ENCODE measurements around the gene NCOR1. TPM values are rescaled to one million over a fixed set of nuclear protein-coding genes. Genes with fewer than 3 reads are reported as not detected.

The NCOR1 gene
- polyA plus RNA-seq, 1 of the 3 experiments (the other 2 are of a cell fraction): 42.1 TPM

DNA sequence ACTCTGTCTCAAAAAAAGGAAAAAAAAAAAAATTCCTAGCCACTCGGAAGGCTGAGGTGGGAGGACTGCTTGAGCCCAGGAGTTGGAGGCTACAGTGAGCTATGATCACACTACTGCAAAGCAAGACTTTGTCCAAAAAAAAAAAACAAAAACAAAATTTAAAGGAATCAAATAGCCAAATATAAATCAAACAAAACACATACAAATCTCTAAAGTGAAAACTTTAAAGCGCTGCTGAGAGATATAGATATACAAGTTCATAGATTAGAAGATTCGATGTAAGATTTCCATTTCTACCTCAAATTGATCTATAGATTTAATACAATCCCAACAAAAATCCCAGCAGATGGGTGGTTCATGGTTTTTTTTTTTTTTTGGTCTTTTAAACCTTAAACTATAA is 132.1 kb downstream of the NCOR1 start:
- ChIA-PET CTCF (no interaction called here), POLR2A (no interaction called here)
- no peak overlapping the region for H3K9ac ChIP-seq
- no peaks in the 10 kb centered on the region for H3K4me1 ChIP-seq (ENCODE audit: control insufficient read depth in 1 of 2, insufficient read depth in 2 of 2, low read depth in 1 of 2, low read length in 1 of 2)
- no peaks in the 10 kb centered on the region for H3K9me2 ChIP-seq
- peaks cover 38% of the 10 kb centered on the region for H3K79me2 ChIP-seq (ENCODE audit: insufficient read depth)
- H3K4me2 ChIP-seq: no peak overlapping the region
- H3K36me3 ChIP-seq (replicated peaks in 1 of 2; ENCODE audit: control insufficient read depth in 1 of 2, insufficient read depth in 2 of 2, low read length in 1 of 2): peaks cover 62 to 80% of the 10 kb centered on the region in 2 experiments
- H3K27ac ChIP-seq (ENCODE audit: low read depth in 2 of 2, low read length in 1 of 2): no peak overlapping the region
- no peaks in the 10 kb centered on the region for H4K20me1 ChIP-seq (ENCODE audit: insufficient read depth)
- DNase-seq: no peak
- no peaks in the 10 kb centered on the region for H3K9me3 ChIP-seq
- TF ChIP-seq RFX5 (IDR thresholded peaks at IDR 0.05; ENCODE audit: low read length) (no peak), JUND (IDR thresholded peaks at IDR 0.05) (no peak), FOSL2 (IDR thresholded peaks at IDR 0.05; ENCODE audit: borderline replicate concordance, low read depth) (no peak), SMC3 (IDR thresholded peaks at IDR 0.05; ENCODE audit: low read depth, low read length) (no peak), GABPA (IDR thresholded peaks at IDR 0.05; ENCODE audit: low read depth) (no peak), FOXM1 (IDR thresholded peaks at IDR 0.05; ENCODE audit: low read depth) (no peak), RXRA (IDR thresholded peaks at IDR 0.05; ENCODE audit: borderline replicate concordance, low read depth) (no peak), TAF1 (IDR thresholded peaks at IDR 0.05; ENCODE audit: borderline replicate concordance, low read depth, low read length) (no peak), RCOR1 (IDR thresholded peaks at IDR 0.05; ENCODE audit: low read length) (no peak)
- TF ChIP-seq, protein P1, sequence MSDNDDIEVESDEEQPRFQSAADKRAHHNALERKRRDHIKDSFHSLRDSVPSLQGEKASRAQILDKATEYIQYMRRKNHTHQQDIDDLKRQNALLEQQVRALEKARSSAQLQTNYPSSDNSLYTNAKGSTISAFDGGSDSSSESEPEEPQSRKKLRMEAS (IDR thresholded peaks at IDR 0.05; ENCODE audit: low read depth): no peak
- TF ChIP-seq, protein P2, sequence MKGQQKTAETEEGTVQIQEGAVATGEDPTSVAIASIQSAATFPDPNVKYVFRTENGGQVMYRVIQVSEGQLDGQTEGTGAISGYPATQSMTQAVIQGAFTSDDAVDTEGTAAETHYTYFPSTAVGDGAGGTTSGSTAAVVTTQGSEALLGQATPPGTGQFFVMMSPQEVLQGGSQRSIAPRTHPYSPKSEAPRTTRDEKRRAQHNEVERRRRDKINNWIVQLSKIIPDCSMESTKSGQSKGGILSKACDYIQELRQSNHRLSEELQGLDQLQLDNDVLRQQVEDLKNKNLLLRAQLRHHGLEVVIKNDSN (IDR thresholded peaks at IDR 0.05; ENCODE audit: borderline replicate concordance, low read depth): no peak
- TF ChIP-seq, protein P3, sequence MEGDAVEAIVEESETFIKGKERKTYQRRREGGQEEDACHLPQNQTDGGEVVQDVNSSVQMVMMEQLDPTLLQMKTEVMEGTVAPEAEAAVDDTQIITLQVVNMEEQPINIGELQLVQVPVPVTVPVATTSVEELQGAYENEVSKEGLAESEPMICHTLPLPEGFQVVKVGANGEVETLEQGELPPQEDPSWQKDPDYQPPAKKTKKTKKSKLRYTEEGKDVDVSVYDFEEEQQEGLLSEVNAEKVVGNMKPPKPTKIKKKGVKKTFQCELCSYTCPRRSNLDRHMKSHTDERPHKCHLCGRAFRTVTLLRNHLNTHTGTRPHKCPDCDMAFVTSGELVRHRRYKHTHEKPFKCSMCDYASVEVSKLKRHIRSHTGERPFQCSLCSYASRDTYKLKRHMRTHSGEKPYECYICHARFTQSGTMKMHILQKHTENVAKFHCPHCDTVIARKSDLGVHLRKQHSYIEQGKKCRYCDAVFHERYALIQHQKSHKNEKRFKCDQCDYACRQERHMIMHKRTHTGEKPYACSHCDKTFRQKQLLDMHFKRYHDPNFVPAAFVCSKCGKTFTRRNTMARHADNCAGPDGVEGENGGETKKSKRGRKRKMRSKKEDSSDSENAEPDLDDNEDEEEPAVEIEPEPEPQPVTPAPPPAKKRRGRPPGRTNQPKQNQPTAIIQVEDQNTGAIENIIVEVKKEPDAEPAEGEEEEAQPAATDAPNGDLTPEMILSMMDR (IDR thresholded peaks at IDR 0.05): no peak
- TF ChIP-seq, protein P4, sequence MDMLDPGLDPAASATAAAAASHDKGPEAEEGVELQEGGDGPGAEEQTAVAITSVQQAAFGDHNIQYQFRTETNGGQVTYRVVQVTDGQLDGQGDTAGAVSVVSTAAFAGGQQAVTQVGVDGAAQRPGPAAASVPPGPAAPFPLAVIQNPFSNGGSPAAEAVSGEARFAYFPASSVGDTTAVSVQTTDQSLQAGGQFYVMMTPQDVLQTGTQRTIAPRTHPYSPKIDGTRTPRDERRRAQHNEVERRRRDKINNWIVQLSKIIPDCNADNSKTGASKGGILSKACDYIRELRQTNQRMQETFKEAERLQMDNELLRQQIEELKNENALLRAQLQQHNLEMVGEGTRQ (IDR thresholded peaks at IDR 0.05; ENCODE audit: borderline replicate concordance, low read depth, low read length): no peak
- no peaks in the 10 kb centered on the region for H3K27me3 ChIP-seq (ENCODE audit: insufficient read depth)
- no peak overlapping the region for H2AFZ ChIP-seq (ENCODE audit: low read depth)
- 98% methylated on average over 3 of the region's 3 CpGs for WGBS (ENCODE audit: low lambda C conversion rate)
- peaks cover 10% of the 10 kb centered on the region for H3F3A ChIP-seq (replicated peaks; ENCODE audit: insufficient read depth)
- no peak overlapping the region for H3K4me3 ChIP-seq (ENCODE audit: low read depth in 2 of 2, low read length in 1 of 2)

DNA sequence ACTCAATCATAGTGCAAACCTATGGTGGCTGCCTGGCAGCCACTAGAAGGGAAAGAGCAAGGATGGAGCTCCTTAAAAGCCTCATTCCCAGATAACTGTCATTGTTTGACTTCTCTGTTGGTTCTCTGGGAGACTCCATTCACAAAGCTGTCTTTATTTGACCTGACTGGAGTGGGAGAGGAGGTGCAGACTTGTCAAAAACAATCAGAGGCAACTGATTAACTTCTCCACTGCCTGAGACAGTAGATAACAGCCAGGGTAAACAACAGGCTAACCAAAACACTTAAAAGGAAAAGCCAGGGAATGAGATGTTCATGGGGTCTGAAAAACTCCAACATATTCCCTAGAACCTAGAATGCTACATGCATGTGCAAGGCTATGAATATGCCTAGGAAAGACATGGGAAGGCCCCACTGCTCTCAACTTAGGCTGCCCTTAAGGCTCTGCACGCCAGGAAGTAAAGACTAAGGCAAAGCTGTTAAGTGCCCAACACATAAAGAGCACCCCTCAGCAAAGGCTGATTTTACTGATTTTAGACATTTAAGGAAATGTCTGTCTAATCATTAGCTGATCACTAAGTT is 133.7 kb downstream of the NCOR1 start:
- Histone ChIP-seq H3K9ac (no peak overlapping the region), H3K9me3 (no peaks in the 10 kb centered on the region), H3F3A (replicated peaks; ENCODE audit: insufficient read depth) (peaks cover 10% of the 10 kb centered on the region), H3K79me2 (ENCODE audit: insufficient read depth) (peaks cover 38% of the 10 kb centered on the region), H2AFZ (ENCODE audit: low read depth) (no peak overlapping the region), H3K9me2 (no peaks in the 10 kb centered on the region), H3K4me3 (ENCODE audit: low read depth in 2 of 2, low read length in 1 of 2) (no peak overlapping the region), H4K20me1 (ENCODE audit: insufficient read depth) (no peaks in the 10 kb centered on the region), H3K4me2 (no peak overlapping the region), H3K36me3 (replicated peaks in 1 of 2; ENCODE audit: control insufficient read depth in 1 of 2, insufficient read depth in 2 of 2, low read length in 1 of 2) (peaks cover 60 to 78% of the 10 kb centered on the region in 2 experiments), H3K27me3 (ENCODE audit: insufficient read depth) (no peaks in the 10 kb centered on the region), H3K4me1 (ENCODE audit: control insufficient read depth in 1 of 2, insufficient read depth in 2 of 2, low read depth in 1 of 2, low read length in 1 of 2) (no peaks in the 10 kb centered on the region), H3K27ac (ENCODE audit: low read depth in 2 of 2, low read length in 1 of 2) (no peak overlapping the region)
- CTCF ChIA-PET: no interaction called here
- DNase-seq: no peak
- POLR2A ChIA-PET: no interaction called here
- WGBS (ENCODE audit: low lambda C conversion rate): 100% methylated on average over 1 of the region's 1 CpG
- TF ChIP-seq RCOR1 (IDR thresholded peaks at IDR 0.05; ENCODE audit: low read length) (no peak), TCF12 (IDR thresholded peaks at IDR 0.05) (no peak), MXI1 (IDR thresholded peaks at IDR 0.05; ENCODE audit: low read depth, low read length) (no peak), SIN3A (IDR thresholded peaks at IDR 0.05; ENCODE audit: borderline replicate concordance, low read depth, low read length) (no peak), NRF1 (IDR thresholded peaks at IDR 0.05; ENCODE audit: low read depth, low read length) (no peak), TAF1 (IDR thresholded peaks at IDR 0.05; ENCODE audit: borderline replicate concordance, low read depth, low read length) (no peak), EP300 (IDR thresholded peaks at IDR 0.05; ENCODE audit: borderline replicate concordance in 1 of 2, low read depth in 1 of 2, low read length in 1 of 2) (no peak), NFIC (IDR thresholded peaks at IDR 0.05; ENCODE audit: borderline replicate concordance) (no peak), MEF2A (IDR thresholded peaks at IDR 0.05; ENCODE audit: borderline replicate concordance, low read depth) (no peak), FOXJ3 (CRISPR knock-in tag; IDR thresholded peaks at IDR 0.05) (no peak), FOXM1 (IDR thresholded peaks at IDR 0.05; ENCODE audit: low read depth) (no peak)
- TF ChIP-seq, protein P4 (IDR thresholded peaks at IDR 0.05; ENCODE audit: borderline replicate concordance, low read depth, low read length): no peak
- TF ChIP-seq, protein P5, sequence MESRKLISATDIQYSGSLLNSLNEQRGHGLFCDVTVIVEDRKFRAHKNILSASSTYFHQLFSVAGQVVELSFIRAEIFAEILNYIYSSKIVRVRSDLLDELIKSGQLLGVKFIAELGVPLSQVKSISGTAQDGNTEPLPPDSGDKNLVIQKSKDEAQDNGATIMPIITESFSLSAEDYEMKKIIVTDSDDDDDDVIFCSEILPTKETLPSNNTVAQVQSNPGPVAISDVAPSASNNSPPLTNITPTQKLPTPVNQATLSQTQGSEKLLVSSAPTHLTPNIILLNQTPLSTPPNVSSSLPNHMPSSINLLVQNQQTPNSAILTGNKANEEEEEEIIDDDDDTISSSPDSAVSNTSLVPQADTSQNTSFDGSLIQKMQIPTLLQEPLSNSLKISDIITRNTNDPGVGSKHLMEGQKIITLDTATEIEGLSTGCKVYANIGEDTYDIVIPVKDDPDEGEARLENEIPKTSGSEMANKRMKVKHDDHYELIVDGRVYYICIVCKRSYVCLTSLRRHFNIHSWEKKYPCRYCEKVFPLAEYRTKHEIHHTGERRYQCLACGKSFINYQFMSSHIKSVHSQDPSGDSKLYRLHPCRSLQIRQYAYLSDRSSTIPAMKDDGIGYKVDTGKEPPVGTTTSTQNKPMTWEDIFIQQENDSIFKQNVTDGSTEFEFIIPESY (IDR thresholded peaks at IDR 0.05; ENCODE audit: borderline replicate concordance, low read depth): no peak
